CD4-positive, alpha-beta T cell (primary cell): ENCODE results near the gene CCSAP. TPM values are rescaled to one million over a fixed set of nuclear protein-coding genes. Genes with fewer than 3 reads are reported as not detected.
A peak's percentile ranks its signal among the peaks of the same experiment; 100 is the strongest.

Experiments used
- ATAC-seq: fragments of 200-7000 bp; cut with Tn5 transposase; one replicate; pipeline ENCODE4 v1.10.0; 2022; ENCODE audit warnings: mild to moderate bottlenecking; ENCODE audit not compliant: poor library complexity
- CTCF ChIA-PET: fragments of 350-600 bp; sonication (Branson Sonifier 250); formaldehyde crosslinking; loops from one replicate; lab custom pipeline; 2021; ENCODE audit warnings: antibody characterized with exemption, inconsistent platforms; lab: Charles Lee
- POLR2A ChIA-PET: fragments of 350-600 bp; sonication (Branson Sonifier 250); formaldehyde crosslinking; loops from one replicate; lab custom pipeline; 2021; ENCODE audit warnings: antibody characterized with exemption, inconsistent platforms; lab: Charles Lee
- DNase-seq, 14 experiments: peaks; one replicate each; pipeline ENCODE4 v3.0.0-alpha.2; 2013 to 2020; ENCODE audit warnings: mixed read lengths in 2 of 14
- H3K27ac ChIP-seq, 2 donors: one replicate each; pipeline versions ENCODE4 v1.5.1 to v1.7.0; 2013; ENCODE audit warnings: low read length in 2 of 2, low read depth in 1 of 2, mild to moderate bottlenecking in 1 of 2
- H3K27me3 ChIP-seq, 2 experiments: 1 replicate in 1 of 2; 2 replicates in 1 of 2; pipeline versions ENCODE4 v1.6.1 to v1.7.0; 2013; ENCODE audit warnings: low read length in 2 of 2, control low read depth in 1 of 2, mild to moderate bottlenecking in 1 of 2, moderate library complexity in 1 of 2; ENCODE audit not compliant: insufficient read depth in 2 of 2, control insufficient read depth in 1 of 2
- H3K36me3 ChIP-seq: one replicate; pipeline ENCODE4 v1.6.1; 2013; ENCODE audit warnings: low read length, control low read depth; ENCODE audit not compliant: insufficient read depth
- H3K4me1 ChIP-seq: one replicate; pipeline ENCODE4 v1.6.1; 2013; ENCODE audit warnings: low read length, control low read depth; ENCODE audit not compliant: insufficient read depth
- H3K4me3 ChIP-seq: one replicate; pipeline ENCODE4 v1.5.1; 2013; ENCODE audit warnings: mild to moderate bottlenecking, low read length, moderate library complexity
- H3K9me3 ChIP-seq, 2 experiments: 1 replicate in 1 of 2; 2 replicates in 1 of 2; pipeline versions ENCODE4 v1.6.1 to v1.7.0; 2013; ENCODE audit warnings: low read length in 2 of 2, mild to moderate bottlenecking in 2 of 2, control low read depth in 1 of 2, moderate library complexity in 1 of 2; ENCODE audit not compliant: control insufficient read depth in 1 of 2, insufficient read depth in 1 of 2
- H3K27ac Mint-ChIP-seq: one replicate; pipeline ENCODE4 v1.8.0; 2020; ENCODE audit warnings: mixed read lengths
- H3K27me3 Mint-ChIP-seq: one replicate; pipeline ENCODE4 v1.8.0; 2021; ENCODE audit warnings: mixed read lengths
- H3K36me3 Mint-ChIP-seq: one replicate; pipeline ENCODE4 v1.8.0; 2021; ENCODE audit warnings: low read depth, mixed read lengths
- H3K4me1 Mint-ChIP-seq: one replicate; pipeline ENCODE4 v1.8.0; 2021; ENCODE audit warnings: low read depth, mixed read lengths
- H3K4me3 Mint-ChIP-seq: one replicate; pipeline ENCODE4 v1.8.0; 2020; ENCODE audit warnings: mild to moderate bottlenecking, mixed read lengths
- H3K9me3 Mint-ChIP-seq: one replicate; pipeline ENCODE4 v1.8.0; 2020; ENCODE audit warnings: mixed read lengths
- intact Hi-C, 2 experiments: fragments of 100-400 bp; cut with DNase I in 1 of 2; cut with micrococcal nuclease in 1 of 2; formaldehyde crosslinking; loops; one replicate each; pipeline versions ENCODE4 v1.15.1 to v1.9.0; 2023 to 2025; cut with DNase I, micrococcal nuclease
- polyA plus RNA-seq, 2 donors: library from polyadenylated mRNA; unstranded; fragments of 120-200 nt; gene quantifications; one replicate each; pipeline ENCODE4 v1.2.1, GENCODE V29; 2013
- total RNA-seq, 174 experiments: library from RNA in 2 of 174; stranded (reverse) in 2 of 174; gene quantifications; one replicate each; pipeline ENCODE4 v1.2.3 and lab custom pipeline; 2021 to 2026
- TF ChIP-seq, protein P1 (sequence below): fragments of 200-600 bp; IDR thresholded peaks from one replicate; pipeline ENCODE4 v1.8.0; 2022; ENCODE audit warnings: antibody characterized with exemption, mild to moderate bottlenecking

The CCSAP gene, protein sequence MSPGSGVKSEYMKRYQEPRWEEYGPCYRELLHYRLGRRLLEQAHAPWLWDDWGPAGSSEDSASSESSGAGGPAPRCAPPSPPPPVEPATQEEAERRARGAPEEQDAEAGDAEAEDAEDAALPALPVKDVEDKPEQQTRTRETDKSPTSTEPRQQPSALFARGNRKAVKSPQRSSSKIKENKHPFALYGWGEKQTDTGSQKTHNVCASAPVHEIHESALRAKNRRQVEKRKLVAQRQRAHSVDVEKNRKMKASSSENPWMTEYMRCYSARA
- 10 to 100 TPM; 14.3 to 15.2 TPM for total RNA-seq
- 8.1 TPM for polyA plus RNA-seq (2013, experiment 1 of 2)
- polyA plus RNA-seq (2013, experiment 2 of 2): 9.3 TPM
- total RNA-seq (lab: John Stamatoyannopoulos, UW): 9.4 to 76.6 (median 29.9) reads per million in 172 experiments

DNA sequence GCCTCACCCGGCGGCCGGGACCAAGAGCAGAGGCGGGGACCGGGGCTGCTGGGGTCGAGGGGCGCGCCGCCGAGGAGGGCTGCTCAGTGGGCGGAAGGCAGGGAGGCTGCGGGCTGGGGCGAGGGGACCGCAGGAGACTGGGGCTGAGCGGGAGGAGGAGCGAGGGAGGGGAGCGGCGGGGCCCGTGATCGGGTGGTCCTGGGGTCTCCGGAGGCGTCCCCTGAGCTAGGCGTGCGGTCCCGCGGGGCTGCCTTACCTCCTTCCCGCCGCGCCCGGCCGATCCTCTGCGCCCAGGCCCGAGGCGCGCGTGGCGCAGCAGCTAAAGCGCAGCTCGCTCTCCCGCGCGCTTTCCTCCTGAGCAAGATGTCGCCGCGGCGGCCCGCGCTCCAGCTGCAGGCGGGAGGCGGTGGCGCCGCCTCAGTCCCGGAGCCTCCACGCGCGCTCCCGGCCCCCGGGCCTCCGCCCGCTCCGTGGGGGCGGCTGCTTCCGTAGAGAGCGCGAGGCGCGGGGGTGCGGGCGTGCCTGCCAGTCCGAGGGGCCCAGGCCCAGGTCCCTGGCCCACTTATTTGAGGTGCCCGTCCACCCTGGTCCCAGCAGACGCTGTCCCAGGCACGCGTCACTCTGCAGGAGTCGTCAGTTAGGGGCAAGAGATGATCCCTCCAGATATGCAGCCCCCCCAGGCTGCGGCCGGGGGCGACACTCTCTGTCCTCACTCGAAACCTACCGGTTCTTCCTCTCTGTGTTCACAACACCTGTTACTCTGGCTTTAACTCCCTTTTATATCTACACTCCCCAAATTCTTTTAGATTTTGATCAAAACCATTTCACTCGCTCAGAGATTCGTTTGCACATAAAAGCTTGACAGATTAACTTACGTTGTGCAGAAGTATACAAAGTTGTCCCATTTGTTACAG, at the start of gene CCSAP:
TSS of gene CCSAP (minus strand) at position 392 of the 914 bp plus-strand sequence. CDS start 582 bp downstream, outside the sequence.
- peak within 1 kb of the TSS; percentile 97 for H3K4me3 Mint-ChIP-seq
- peak within 1 kb of the TSS; percentile 22 to 73 for H3K27ac ChIP-seq
- TF ChIP-seq, protein P1, sequence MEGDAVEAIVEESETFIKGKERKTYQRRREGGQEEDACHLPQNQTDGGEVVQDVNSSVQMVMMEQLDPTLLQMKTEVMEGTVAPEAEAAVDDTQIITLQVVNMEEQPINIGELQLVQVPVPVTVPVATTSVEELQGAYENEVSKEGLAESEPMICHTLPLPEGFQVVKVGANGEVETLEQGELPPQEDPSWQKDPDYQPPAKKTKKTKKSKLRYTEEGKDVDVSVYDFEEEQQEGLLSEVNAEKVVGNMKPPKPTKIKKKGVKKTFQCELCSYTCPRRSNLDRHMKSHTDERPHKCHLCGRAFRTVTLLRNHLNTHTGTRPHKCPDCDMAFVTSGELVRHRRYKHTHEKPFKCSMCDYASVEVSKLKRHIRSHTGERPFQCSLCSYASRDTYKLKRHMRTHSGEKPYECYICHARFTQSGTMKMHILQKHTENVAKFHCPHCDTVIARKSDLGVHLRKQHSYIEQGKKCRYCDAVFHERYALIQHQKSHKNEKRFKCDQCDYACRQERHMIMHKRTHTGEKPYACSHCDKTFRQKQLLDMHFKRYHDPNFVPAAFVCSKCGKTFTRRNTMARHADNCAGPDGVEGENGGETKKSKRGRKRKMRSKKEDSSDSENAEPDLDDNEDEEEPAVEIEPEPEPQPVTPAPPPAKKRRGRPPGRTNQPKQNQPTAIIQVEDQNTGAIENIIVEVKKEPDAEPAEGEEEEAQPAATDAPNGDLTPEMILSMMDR: no peak
- ChIA-PET POLR2A (interaction anchor here (0.6 to 3.2 kb wide), 17 partner anchors 8 to 1619 kb away, joined by 3 to 23 read pairs (median 5); partner anchors contain the start of genes ABCB10, IBA57, NUP133 and RAB4A), CTCF (interaction anchor here (0.6 to 0.7 kb wide), 2 partner anchors 10 to 672 kb away, joined by 3 to 5 read pairs; no protein-coding TSS in a partner anchor)
- peak within 1 kb of the TSS; percentile 91 for H3K27ac Mint-ChIP-seq
- H3K9me3 Mint-ChIP-seq: no peaks in the 10 kb centered on the region
- H3K36me3 Mint-ChIP-seq: peaks cover 12% of the 10 kb centered on the region
- peaks cover 42% of the 10 kb centered on the region for H3K4me1 Mint-ChIP-seq
- ATAC-seq (peak; percentile 54), DNase-seq (peak in 13 of 14 experiments; percentile 18 to 88 (median 61))
- H3K27me3 ChIP-seq: no peaks in the 10 kb centered on the region
- no peaks in the 10 kb centered on the region for H3K9me3 ChIP-seq
- peaks cover 41% of the 10 kb centered on the region for H3K4me1 ChIP-seq
- peaks cover 18% of the 10 kb centered on the region for H3K27me3 Mint-ChIP-seq
- H3K4me3 ChIP-seq: peak within 1 kb of the TSS; percentile 73
- intact Hi-C loops: loop anchor here (2.0 to 5.0 kb wide), 4 partner anchors 72 to 886 kb away; partner anchors contain the start of genes RAB4A (in 2 of the 2), GALNT2 (in 1 of the 2), TAF5L (in 1 of the 2) and URB2 (in 1 of the 2)
- H3K36me3 ChIP-seq: no peaks in the 10 kb centered on the region

DNA sequence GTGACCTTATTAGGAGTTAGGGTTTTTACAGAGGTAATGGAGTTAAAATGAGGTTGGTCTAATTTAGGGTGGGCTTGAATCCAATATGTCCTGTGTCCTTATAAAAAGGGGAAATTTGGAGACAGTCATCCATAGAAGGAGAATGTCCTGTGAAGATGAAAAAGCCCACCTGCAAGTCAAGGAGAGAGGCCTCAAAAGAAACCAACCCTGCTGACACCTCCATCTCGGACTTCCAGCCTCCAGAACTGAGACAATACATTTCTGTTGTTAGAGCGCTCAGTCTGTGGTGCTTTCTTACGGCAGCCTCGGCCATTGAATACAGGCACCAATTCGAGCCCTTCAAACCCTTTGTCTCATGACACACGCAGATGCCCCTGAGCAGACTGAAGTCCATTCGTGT, 47.3 kb upstream of the CCSAP start:
- Histone ChIP-seq H3K36me3 (no peaks in the 10 kb centered on the region), H3K4me3 (no peak overlapping the region), H3K9me3 (peaks cover 0 to 4% of the 10 kb centered on the region in 2 experiments), H3K27ac (no peak overlapping the region), H3K27me3 (peaks cover 4 to 8% of the 10 kb centered on the region in 2 experiments), H3K4me1 (no peaks in the 10 kb centered on the region)
- TF ChIP-seq, protein P1: no peak
- ChIA-PET POLR2A (no interaction called here), CTCF (no interaction called here)
- Mint-ChIP-seq H3K36me3 (no peaks in the 10 kb centered on the region), H3K4me3 (no peak overlapping the region), H3K27ac (no peak overlapping the region), H3K9me3 (no peaks in the 10 kb centered on the region), H3K4me1 (no peaks in the 10 kb centered on the region), H3K27me3 (peaks cover 34% of the 10 kb centered on the region)
- DNase-seq (no peak), ATAC-seq (no peak)
- intact Hi-C loops: no loop called here

DNA sequence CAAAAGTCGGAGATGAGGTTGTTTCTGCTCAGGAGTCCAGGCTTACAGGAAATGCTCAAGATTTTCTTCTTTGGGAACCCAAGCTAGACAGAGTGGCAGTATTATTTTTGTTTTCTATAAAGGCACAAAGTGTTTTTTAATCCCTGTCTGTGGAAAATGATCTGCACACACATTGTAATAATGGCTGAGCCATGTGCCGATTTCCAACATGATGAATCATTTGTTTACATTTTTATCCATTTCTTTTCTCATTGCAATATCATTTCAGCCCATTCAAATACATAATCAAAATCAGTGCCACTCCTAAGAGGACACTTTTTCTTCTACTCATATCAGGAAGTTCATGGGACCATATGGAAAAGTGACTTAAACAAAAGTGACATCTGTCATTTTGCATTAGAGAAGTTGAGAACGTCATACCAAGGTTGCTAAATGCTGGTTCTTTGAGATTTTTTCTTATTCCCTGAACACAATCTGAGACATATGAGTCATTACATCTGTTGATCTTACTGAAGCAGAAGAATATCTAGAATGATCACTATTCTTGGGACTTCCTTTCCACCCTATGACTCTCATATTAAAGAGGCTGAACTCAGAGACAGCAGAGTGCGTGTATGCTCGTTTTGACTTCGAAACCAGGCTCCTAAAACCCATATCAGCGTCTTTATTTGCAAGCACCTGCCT, 46.2 kb upstream of the CCSAP start:
- Histone ChIP-seq H3K36me3 (no peaks in the 10 kb centered on the region), H3K4me3 (no peak overlapping the region), H3K4me1 (no peaks in the 10 kb centered on the region), H3K9me3 (peaks cover 0 to 4% of the 10 kb centered on the region in 2 experiments), H3K27me3 (peaks cover 2 to 8% of the 10 kb centered on the region in 2 experiments), H3K27ac (no peak overlapping the region)
- no peaks in the 10 kb centered on the region for H3K9me3 Mint-ChIP-seq
- no peaks in the 10 kb centered on the region for H3K4me1 Mint-ChIP-seq
- H3K27me3 Mint-ChIP-seq: peaks cover 30% of the 10 kb centered on the region
- POLR2A ChIA-PET: no interaction called here
- H3K4me3 Mint-ChIP-seq: no peak overlapping the region
- no peaks in the 10 kb centered on the region for H3K36me3 Mint-ChIP-seq
- DNase-seq (no peak), ATAC-seq (no peak)
- TF ChIP-seq, protein P1: no peak
- intact Hi-C loops: no loop called here
- CTCF ChIA-PET: no interaction called here
- no peak overlapping the region for H3K27ac Mint-ChIP-seq
